ENCODE data around the gene SEMA5A. TPM values are rescaled to one million over a fixed set of nuclear protein-coding genes. Genes with fewer than 3 reads are reported as not detected.

SEMA5A gene
- total RNA-seq, 1 donor from 2014 or later, result 43.2 TPM

GRCh38 chr5:9047932-9048331 is 497.9 kb downstream of the SEMA5A start:
- TF ChIP-seq CTCF (IDR thresholded peaks at IDR 0.05; ENCODE audit: borderline replicate concordance), result no peak
- DNase-seq, result no peak
- Histone ChIP-seq H3K36me3 (peaks cover 13% of the 10 kb centered on the region), H3K27ac (replicated peaks) (no peak overlapping the region), H3K27me3 (ENCODE audit: low read depth) (no peaks in the 10 kb centered on the region), H3K4me3 (no peak overlapping the region), H3K9me3 (replicated peaks) (no peaks in the 10 kb centered on the region), H3K4me1 (peaks cover 18% of the 10 kb centered on the region)
- intact Hi-C loops (cut with micrococcal nuclease), result no loop called here

GRCh38 chr5:9046756-9047481 is 499.0 kb downstream of the SEMA5A start:
- Histone ChIP-seq H3K27ac (replicated peaks) (no peak overlapping the region), H3K27me3 (ENCODE audit: low read depth) (no peaks in the 10 kb centered on the region), H3K4me1 (peaks cover 18% of the 10 kb centered on the region), H3K36me3 (peaks cover 13% of the 10 kb centered on the region), H3K4me3 (no peak overlapping the region), H3K9me3 (replicated peaks) (no peaks in the 10 kb centered on the region)
- no peak for TF ChIP-seq CTCF (IDR thresholded peaks at IDR 0.05; ENCODE audit: borderline replicate concordance)
- DNase-seq, result no peak
- intact Hi-C loops (cut with micrococcal nuclease), result no loop called here

GRCh38 chr5:9045946-9046345 is 499.9 kb downstream of the SEMA5A start:
- no peak for DNase-seq
- H3K9me3 ChIP-seq (replicated peaks), result no peaks in the 10 kb centered on the region
- peaks cover 13% of the 10 kb centered on the region for H3K36me3 ChIP-seq
- H3K27ac ChIP-seq (replicated peaks), result no peak overlapping the region
- TF ChIP-seq CTCF (IDR thresholded peaks at IDR 0.05; ENCODE audit: borderline replicate concordance), result no peak
- no peak overlapping the region for H3K4me3 ChIP-seq
- H3K4me1 ChIP-seq, result peaks cover 18% of the 10 kb centered on the region
- intact Hi-C loops (cut with micrococcal nuclease), result no loop called here
- no peaks in the 10 kb centered on the region for H3K27me3 ChIP-seq (ENCODE audit: low read depth)

GRCh38 chr5:9042241-9042640 is 503.6 kb downstream of the SEMA5A start:
- Histone ChIP-seq H3K27me3 (ENCODE audit: low read depth) (no peaks in the 10 kb centered on the region), H3K36me3 (peaks cover 13% of the 10 kb centered on the region), H3K4me3 (no peak overlapping the region), H3K9me3 (replicated peaks) (no peaks in the 10 kb centered on the region), H3K4me1 (peaks cover 6% of the 10 kb centered on the region), H3K27ac (replicated peaks) (no peak overlapping the region)
- no peak for TF ChIP-seq CTCF (IDR thresholded peaks at IDR 0.05; ENCODE audit: borderline replicate concordance)
- no peak for DNase-seq
- intact Hi-C loops (cut with micrococcal nuclease), result no loop called here

GRCh38 chr5:9040475-9040874 is 505.4 kb downstream of the SEMA5A start:
- H3K4me3 ChIP-seq, result no peak overlapping the region
- no peaks in the 10 kb centered on the region for H3K27me3 ChIP-seq (ENCODE audit: low read depth)
- no peak for DNase-seq
- TF ChIP-seq CTCF (IDR thresholded peaks at IDR 0.05; ENCODE audit: borderline replicate concordance), result no peak
- H3K9me3 ChIP-seq (replicated peaks), result no peaks in the 10 kb centered on the region
- H3K36me3 ChIP-seq, result peaks cover 13% of the 10 kb centered on the region
- intact Hi-C loops (cut with micrococcal nuclease), result no loop called here
- H3K27ac ChIP-seq (replicated peaks), result no peak overlapping the region
- no peaks in the 10 kb centered on the region for H3K4me1 ChIP-seq
